Measurements from ENCODE around the gene LRRC8A. TPM values are rescaled to one million over a fixed set of nuclear protein-coding genes. Genes with fewer than 3 reads are reported as not detected.

Gene LRRC8A
- polyA plus RNA-seq, 1 donor from 2014 or later: 11.6 TPM

DNA sequence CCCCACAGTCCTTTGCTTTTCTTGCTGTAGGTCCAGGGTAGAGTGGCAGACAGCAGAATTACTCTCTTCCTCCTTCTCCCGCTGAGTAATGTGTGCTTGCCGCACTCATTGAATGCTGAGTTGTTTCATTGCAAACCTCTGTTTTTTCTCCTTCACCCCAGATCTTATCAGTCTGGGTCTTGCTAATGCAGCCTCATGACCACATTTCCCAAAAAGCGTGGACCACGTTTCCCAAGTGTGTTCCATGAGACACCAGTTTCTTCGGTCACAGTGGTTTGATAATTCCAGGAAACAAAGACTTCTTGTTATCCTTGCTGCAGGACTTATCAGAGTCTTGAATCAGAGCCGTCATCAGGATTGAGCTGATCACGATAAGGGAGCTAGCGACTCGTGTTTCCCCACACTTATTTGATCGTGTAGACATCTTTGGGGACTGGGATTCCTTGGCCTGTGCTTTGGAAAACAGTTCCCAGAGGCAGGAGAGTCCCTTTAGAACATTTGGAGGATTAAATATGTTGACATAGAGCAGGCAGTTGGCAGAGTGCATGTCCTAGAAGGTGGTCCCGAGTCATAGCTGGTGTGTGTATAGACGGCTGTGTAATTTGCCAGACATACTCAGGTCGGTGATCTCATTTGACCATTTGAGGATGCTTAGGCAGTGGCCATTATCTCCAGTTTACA is 4.4 kb downstream of the LRRC8A start:
- Histone ChIP-seq H3K36me3 (ENCODE audit: insufficient read depth, low read length) (no peaks in the 10 kb centered on the region), H3K4me3 (ENCODE audit: low read length) (no peak overlapping the region)

GRCh38 chr9:128887049-128887448 is 5.1 kb downstream of the LRRC8A start:
- Histone ChIP-seq H3K27ac (ENCODE audit: low read length) (no peak overlapping the region), H3K9me2 (ENCODE audit: insufficient read depth, low read length) (no peaks in the 10 kb centered on the region), H3K9me3 (ENCODE audit: low read length) (no peaks in the 10 kb centered on the region), H3K4me3 (ENCODE audit: low read length) (no peak overlapping the region), H3K9ac (ENCODE audit: low read length) (no peak overlapping the region), H3K27me3 (ENCODE audit: insufficient read depth, low read depth, low read length) (no peaks in the 10 kb centered on the region), H2AFZ (ENCODE audit: low read depth, low read length) (no peak overlapping the region), H4K20me1 (ENCODE audit: insufficient read depth) (no peaks in the 10 kb centered on the region), H3K4me2 (ENCODE audit: low read length) (no peak overlapping the region), H3K79me2 (replicated peaks; ENCODE audit: insufficient read depth, low read length) (peaks cover 37% of the 10 kb centered on the region), H3F3A (ENCODE audit: insufficient read depth, low read length, poor library complexity, severe bottlenecking) (peaks cover 4% of the 10 kb centered on the region), H3K36me3 (ENCODE audit: insufficient read depth, low read length) (no peaks in the 10 kb centered on the region)
- no peak for TF ChIP-seq POLR2AphosphoS5 (IDR thresholded peaks at IDR 0.05)
- TF ChIP-seq MXI1 (conservative IDR thresholded peaks at IDR 0.05; ENCODE audit: poor library complexity, severe bottlenecking): no peak
- TF ChIP-seq RAD21 (conservative IDR thresholded peaks at IDR 0.05): no peak
- TF ChIP-seq SMC3 (conservative IDR thresholded peaks at IDR 0.05; ENCODE audit: poor library complexity): no peak
- no peak for TF ChIP-seq CTCF (IDR thresholded peaks at IDR 0.05; ENCODE audit: poor library complexity, severe bottlenecking)
- no peak for TF ChIP-seq TAF1 (IDR thresholded peaks at IDR 0.05; ENCODE audit: low read depth)
- TF ChIP-seq, protein P1, sequence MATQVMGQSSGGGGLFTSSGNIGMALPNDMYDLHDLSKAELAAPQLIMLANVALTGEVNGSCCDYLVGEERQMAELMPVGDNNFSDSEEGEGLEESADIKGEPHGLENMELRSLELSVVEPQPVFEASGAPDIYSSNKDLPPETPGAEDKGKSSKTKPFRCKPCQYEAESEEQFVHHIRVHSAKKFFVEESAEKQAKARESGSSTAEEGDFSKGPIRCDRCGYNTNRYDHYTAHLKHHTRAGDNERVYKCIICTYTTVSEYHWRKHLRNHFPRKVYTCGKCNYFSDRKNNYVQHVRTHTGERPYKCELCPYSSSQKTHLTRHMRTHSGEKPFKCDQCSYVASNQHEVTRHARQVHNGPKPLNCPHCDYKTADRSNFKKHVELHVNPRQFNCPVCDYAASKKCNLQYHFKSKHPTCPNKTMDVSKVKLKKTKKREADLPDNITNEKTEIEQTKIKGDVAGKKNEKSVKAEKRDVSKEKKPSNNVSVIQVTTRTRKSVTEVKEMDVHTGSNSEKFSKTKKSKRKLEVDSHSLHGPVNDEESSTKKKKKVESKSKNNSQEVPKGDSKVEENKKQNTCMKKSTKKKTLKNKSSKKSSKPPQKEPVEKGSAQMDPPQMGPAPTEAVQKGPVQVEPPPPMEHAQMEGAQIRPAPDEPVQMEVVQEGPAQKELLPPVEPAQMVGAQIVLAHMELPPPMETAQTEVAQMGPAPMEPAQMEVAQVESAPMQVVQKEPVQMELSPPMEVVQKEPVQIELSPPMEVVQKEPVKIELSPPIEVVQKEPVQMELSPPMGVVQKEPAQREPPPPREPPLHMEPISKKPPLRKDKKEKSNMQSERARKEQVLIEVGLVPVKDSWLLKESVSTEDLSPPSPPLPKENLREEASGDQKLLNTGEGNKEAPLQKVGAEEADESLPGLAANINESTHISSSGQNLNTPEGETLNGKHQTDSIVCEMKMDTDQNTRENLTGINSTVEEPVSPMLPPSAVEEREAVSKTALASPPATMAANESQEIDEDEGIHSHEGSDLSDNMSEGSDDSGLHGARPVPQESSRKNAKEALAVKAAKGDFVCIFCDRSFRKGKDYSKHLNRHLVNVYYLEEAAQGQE (IDR thresholded peaks at IDR 0.05; ENCODE audit: borderline replicate concordance): no peak
- TF ChIP-seq EP300 (conservative IDR thresholded peaks at IDR 0.05; ENCODE audit: poor library complexity, severe bottlenecking): no peak
- no peak for TF ChIP-seq EZH2 (IDR thresholded peaks at IDR 0.05; ENCODE audit: borderline replicate concordance, insufficient read depth, low read length, poor library complexity, severe bottlenecking)

More for the DNA sequence above, 4.4 kb downstream of the LRRC8A start:
- H3K79me2 ChIP-seq (replicated peaks; ENCODE audit: insufficient read depth, low read length): peaks cover 37% of the 10 kb centered on the region
- no peaks in the 10 kb centered on the region for H3K9me2 ChIP-seq (ENCODE audit: insufficient read depth, low read length)
- no peaks in the 10 kb centered on the region for H4K20me1 ChIP-seq (ENCODE audit: insufficient read depth)
- H2AFZ ChIP-seq (ENCODE audit: low read depth, low read length): no peak overlapping the region
- TF ChIP-seq, protein P1 (IDR thresholded peaks at IDR 0.05; ENCODE audit: borderline replicate concordance): no peak
- no peak for TF ChIP-seq TAF1 (IDR thresholded peaks at IDR 0.05; ENCODE audit: low read depth)
- no peak for TF ChIP-seq EP300 (conservative IDR thresholded peaks at IDR 0.05; ENCODE audit: poor library complexity, severe bottlenecking)
- H3K9ac ChIP-seq (ENCODE audit: low read length): no peak overlapping the region
- H3K27ac ChIP-seq (ENCODE audit: low read length): no peak overlapping the region
- H3K4me2 ChIP-seq (ENCODE audit: low read length): no peak overlapping the region
- H3K9me3 ChIP-seq (ENCODE audit: low read length): no peaks in the 10 kb centered on the region
- no peaks in the 10 kb centered on the region for H3K27me3 ChIP-seq (ENCODE audit: insufficient read depth, low read depth, low read length)
- peaks cover 4% of the 10 kb centered on the region for H3F3A ChIP-seq (ENCODE audit: insufficient read depth, low read length, poor library complexity, severe bottlenecking)

All from neural cell (in vitro differentiated cells).